ENCODE measurements around the gene RXRA.

RXRA gene

DNA sequence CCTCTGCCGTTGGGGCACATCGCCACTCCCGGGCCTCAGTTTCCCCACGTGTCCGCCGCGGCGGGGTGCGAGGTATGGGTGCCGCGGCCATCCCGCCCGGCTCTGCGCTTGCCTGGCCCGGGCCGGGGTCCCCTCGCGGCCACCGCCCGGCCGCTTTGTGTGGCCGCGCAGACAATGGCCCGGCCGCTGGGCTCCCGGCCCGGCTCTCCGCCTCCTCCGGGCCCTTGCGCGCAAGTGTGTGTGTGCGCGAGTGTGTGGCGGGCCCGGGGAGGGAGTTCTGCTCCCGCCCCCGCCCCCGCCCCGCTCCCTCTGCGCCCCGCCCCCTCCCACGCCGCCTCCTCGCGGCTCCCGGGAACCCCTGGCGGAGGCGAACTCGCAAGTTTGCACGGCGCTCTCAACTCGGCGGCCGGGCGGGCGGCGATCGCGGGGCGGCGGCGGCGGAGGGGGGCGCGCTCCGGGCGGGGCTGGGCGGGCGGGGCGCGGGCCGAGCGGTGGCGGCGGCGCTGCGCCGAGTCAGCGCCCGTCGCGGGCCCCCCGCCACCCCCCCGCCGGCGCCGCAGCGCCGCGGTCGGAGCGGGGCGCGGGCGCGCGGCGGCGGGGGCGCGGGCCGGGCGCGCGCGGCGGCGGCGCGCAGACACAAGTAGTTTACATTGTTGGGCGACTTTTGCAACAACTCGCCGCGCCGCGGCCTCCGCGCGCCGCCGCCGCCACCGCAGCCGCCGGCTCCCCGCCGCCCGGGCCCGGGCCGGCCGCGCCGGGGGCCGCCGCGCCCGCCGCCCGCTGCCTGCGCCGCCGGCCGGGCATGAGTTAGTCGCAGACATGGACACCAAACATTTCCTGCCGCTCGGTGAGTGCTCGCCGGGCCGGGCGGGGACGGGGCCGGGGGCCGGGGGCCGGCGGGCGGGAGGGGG, at the start of gene RXRA:
TSS of gene RXRA (plus strand) at position 643 of the 911 bp plus-strand sequence. CDS start at position 820, 177 bp downstream.
- no peak for DNase-seq

DNA sequence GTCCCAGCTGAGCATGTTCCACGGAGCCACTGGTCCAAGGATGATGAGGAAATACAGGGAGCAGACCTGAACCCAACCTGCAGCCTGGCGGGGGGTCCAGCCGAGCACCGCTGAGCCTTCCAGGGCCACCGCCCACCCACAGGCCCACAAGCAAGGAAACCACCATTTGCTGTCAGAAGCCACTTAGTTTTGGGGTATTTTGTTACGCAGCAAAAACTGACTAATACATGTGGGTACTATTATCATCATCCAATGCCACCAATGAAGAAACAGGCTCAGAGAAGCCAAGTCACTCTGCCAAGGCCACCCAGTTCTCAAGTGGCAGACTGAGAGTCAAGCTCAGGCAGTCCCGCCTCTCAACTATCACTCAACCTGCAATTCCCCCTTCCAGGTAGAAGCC, 48.0 kb upstream of the RXRA start:
- DNase-seq, result no peak

DNA sequence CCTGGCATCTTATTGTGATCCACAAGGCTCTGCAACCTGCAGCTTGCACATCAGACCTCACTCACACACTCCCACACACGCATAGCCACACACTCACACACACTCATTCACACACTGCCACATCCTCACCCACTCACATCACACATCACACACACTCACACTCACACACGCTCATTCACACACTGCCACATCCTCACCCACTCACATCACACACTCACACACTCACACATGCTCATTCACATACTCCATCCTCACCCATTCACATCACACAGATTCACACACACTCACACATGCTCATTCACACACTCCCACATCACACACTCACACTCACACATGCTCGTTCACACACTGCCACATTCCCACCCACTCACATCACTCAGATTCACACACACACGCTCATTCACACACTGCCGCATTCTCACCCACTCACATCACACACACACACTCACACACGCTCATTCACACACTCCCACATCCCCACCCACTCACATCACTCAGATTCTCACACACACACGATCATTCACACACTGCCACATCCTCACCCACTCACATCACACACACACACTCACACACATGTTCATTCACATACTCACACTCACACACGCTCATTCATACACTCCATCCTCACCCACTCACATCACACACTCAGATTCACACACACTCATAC, 47.1 kb upstream of the RXRA start:
- DNase-seq, result no peak

DNA sequence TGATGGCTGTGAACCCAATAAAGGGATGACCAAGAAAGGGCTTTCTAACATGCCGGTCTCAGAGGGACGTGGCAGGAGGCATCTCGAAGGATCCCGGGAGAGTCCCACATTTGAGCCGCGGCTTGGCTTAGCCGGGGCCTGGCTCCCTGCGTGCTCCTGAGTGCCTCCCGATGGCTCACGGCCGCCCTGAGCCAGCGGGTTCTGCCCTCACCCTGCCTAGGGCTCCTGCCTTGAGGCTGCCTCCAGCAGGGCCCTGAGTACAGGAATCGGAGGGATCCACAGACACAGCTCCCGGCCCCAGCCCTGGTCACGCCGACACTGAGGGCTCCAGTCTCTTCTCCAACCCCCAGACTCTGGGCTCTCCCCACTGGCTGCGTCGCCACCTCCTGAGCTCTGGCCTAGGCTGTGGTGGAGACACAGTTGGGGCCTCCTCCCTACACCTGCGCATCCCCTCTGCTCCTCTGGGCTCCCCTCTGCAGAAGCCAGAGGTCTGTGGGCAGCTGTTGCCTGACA, 44.1 kb upstream of the RXRA start:
- DNase-seq, result no peak

GRCh38 chr9:134283111-134283515, 43.1 kb upstream of the RXRA start:
- no peak for DNase-seq

DNA sequence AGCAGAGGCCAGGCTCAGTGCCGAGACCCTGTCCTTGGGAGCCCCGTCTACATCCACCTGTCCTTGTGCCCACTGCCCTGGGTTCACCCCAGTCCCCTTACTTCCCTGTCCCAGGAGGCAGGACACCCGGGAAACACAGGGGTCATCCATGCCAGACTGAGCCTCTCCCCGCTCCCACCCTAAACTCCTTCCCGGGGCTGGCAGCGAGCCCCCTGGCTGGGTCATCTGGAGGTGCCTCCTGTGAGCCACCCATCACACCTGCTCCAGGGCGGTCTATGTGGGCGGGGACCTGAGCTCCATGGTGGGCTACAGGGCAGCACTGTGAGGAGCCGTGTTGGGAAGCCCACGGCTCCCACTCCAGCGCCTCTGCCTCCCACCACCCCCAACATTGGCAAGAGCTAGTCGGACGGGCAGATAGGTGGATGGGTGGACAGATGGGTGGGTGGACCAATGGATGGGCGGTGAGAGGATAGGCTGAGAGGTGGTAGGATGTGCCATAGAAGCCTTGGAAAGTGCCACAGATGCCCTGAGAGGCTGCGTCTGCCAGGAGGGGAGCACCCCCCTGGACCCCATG, 42.5 kb upstream of the RXRA start:
- no peak for DNase-seq

- DNase-seq, result no peak
These were observed 42.0 kb upstream of the RXRA start for GRCh38 chr9:134284273-134284672.

DNA sequence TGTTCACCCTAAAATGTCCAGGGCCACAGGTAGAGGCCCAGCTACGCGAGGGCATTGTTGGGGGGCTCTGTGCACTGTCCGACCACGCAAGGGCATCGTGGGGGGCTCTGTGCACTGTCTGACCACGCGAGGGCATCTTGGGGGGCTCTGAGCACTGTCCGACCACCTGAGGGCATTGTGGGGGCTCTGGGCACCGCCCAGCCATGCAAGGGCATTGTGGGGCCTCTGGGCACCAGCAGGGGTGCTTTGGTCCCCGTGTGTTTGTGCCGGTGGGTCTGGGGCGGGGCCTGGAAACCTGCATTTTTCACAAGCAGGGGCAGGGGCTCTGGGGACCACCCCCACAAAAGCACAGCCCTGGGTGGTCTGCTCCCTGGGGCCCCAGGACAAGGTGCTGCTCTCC, 41.5 kb upstream of the RXRA start:
- DNase-seq, result no peak

- DNase-seq, result no peak
These were observed 40.9 kb upstream of the RXRA start for GRCh38 chr9:134285215-134285845.

GRCh38 chr9:134286471-134287245, 39.6 kb upstream of the RXRA start:
- no peak for DNase-seq

DNA sequence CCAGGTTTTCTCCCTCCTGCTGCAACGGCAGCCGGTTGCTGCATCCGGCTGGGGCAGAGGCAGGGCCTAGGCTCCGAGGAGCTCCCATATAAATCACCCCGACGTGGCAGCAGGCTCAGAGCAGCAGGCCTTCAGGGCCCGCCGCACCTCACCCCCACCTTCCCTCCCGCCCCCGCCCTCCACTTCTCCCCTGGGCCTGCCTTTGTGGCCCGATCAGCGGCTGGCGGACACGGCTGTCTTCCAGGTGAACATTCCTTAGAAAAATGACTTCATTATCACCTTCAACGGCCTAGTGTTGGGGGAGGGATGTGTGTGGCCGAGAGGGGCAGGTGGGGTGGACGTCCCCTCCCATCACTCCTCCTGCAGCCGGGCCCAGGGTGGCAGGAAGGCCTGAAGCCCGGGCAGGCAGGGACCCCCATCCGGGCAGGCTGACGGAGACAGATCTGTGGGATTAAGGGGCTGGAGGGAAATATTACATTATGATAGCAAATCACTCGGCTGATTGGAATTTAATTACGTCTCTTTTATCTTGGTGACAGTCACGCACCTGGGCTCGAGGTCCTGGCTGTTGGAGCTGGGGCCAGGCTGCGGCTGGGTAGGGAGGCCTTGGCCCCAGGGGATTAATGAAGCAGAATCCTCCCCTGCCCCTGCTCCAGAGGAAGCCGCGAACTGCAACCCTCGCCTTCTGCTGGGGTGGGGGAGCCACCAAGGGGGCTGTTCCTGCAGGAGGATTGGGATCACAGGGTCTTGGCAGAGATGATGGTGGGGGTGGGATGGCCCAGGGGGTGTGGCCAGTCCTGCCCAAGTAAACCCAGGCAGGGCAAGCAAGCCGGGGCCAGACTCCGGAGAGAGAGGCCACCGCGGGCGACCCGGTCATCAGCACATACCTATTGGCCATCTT, 38.4 kb upstream of the RXRA start:
- DNase-seq, result no peak

DNA sequence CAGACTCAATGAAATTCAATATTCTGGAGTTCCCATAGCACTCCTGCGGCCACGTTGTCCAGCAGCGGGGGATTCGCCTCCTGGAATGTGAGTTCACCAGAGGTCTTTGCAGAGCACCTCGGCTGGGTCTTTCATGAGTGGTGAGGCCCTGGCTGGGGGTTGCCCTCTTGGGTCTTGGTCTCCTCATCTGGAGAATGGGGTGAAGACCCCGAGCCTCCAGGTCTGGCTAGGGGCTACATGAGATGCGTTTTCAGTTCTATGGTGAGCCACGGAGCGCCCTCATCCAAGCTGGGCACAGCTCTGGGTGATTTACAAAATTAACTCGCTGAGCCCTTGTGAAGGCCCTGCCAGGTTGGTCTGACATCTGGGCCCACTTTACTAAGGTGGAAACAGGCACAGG, 37.5 kb upstream of the RXRA start:
- no peak for DNase-seq

DNA sequence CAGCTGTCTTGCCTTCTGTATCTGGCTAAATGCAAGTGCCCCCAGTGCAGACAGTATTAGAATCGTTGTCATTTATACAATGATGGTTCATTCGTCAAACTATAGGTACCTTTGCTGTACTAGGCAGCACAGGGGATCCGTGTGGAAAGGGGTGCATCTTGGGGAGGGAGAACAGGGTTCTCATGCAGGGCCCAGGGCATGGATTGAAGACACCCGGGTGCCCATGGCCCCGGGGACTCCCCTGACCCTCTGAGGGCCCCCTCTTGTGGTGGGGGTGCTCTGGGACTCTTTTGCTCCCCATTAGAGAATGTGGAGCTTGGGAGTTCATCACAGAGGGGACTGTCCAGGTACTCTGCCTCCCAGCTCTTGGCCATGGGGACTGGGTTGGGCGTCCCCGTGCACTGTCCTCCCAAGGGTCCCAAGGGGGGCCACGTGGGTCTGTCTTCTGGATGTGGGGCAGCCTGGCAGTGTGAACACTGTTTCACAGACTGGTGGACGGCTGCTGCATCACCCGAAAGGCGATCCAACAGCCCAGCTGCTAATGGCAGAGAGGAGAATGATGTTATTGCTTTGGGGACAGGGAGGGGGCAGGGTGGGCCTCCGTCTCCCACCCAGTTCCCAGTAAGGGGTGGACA, 36.9 kb upstream of the RXRA start:
- DNase-seq, result no peak

DNA sequence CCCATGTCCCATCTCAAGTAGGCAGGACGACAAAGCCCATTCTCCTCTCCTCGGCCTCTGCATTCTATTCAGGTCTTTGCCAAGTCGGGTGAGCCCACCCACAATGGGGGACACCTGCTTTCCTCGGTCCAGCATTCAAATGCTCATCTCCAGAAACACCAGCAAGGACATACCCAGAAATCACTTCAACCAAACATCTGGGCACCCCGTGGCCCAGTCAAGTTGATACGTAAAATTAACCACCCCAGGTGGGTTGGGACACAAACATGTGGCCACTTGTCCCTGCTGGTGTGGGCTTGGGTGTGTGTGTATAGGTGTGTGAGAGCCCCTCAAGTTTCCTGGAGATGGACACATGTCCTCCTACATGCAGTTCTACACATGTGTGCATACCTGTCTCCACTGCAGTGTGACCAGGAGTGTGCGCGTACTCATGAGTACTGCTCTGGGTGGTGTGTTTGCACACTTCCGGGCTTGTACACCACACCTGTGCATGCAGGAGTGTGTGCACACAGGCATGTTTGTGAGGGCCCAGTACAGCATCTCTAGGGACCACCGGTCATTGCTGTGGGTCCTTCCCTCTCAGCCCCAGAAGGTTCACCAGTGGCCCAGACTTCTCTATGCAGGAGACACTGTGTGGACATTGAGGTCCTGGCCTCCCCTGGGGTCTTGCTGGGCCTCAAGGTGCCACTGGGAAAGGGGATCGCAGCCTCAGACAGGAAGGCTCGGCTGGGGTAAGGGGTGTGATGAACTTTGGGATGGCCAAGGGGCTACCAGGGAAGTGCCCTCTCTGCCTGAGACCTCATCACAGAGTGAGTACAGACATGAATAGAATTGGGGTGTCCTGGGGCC, 35.4 kb upstream of the RXRA start:
- DNase-seq, result no peak

GRCh38 chr9:134291452-134291881, 34.8 kb upstream of the RXRA start:
- no peak for DNase-seq

DNA sequence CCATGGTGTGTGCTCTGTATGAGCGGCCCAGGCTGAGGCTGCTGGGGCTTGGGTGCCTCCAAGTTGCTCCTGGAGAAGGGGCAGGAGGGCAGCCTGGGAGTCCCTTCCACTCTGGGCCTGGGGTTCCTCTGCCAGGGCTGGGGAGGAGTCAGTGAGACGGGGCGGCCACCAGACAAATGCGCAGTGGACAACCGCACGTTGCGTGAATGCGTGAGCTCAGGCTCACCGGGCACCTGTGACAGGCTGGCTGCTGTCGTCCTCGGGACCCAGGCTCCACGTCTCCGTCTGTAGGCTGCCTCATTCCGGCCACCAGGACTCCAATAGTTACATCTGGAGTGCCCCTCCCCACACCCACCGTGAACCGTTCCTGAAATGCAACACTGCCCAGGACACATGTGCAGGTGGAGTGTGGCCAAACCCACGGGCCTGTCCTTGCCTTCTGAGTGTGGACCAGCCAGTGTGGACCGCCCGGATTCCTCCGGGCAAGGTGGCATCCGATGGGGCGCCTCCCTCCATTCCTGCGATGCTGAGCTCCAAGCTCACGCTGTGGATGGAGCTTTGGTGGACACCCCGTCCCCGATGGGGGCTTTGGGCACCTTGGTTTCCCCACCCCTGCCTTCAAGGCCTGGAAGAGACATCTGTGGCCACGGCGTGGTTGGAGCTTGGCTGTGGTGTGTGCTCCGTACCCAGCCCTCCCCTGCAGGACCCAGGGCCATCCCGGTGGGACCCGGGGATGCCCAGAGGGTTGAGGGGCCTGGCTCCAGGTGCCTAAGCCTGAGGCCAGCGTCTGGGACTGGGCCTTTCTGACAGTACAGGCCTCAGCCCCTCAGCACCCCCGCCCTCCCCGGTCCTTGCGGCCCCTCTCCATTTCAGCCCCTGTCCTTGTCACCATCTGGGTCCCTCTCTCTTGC, 34.0 kb upstream of the RXRA start:
- DNase-seq, result no peak

- no peak for DNase-seq
These were observed 33.2 kb upstream of the RXRA start for GRCh38 chr9:134293031-134293521.

DNA sequence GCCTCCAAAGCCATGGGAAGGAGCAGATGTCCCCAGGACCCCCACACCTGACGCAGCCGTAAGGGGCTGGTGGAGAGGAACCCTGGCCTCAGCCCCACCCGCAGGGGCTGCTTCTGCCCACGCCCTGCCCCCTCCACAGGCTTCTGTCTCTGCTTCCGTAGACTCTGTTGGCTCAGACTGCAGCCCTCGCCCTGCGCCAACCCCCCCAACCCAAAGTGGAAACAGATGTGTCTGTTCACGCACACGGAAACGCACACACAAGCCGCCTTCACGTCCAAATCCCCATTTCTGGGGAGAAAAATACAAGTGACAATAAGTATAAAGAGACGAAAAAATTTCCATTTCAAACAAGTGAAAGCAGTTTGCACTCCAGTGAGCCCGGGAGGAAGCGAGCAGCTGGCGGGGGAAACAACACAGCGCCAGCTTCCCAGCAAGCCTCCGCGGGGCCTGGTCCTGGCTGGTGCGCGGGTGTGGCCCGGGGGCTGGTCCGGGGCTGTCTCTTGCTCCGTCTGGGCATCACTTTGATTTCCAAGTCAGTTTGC, 32.6 kb upstream of the RXRA start:
- DNase-seq, result no peak
